Measurements from ENCODE around the gene OSTF1.

The OSTF1 gene

GRCh38 chr9:75140261-75140660, 51.9 kb downstream of the OSTF1 start:
- no peak overlapping the region for H3K4me3 ChIP-seq (ENCODE audit: low read depth, low read length)
- TF ChIP-seq CTCF (IDR thresholded peaks at IDR 0.05; ENCODE audit: low read depth, low read length, missing control alignments): no peak
- DNase-seq (ENCODE audit: low read depth): no peak

DNA sequence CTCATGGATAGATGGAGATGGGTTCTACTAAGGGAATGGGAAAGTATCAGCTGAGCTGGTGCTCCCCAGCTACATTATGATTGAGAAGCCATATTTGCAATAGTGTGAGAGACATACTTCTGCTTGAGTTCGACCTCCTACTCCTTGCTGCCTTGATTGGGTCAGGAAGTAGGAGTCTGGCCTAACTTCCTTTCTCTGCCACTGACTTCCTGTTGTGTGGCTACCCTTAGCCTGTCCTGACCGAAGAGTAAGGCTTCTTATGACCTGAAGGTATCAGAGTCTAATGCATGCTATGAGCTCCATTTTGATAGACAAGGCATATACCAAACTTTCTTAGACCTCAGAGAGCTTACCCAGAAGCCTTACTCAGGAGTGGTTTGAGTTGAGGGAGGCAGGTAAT, 53.9 kb downstream of the OSTF1 start:
- no peak for TF ChIP-seq CTCF (IDR thresholded peaks at IDR 0.05; ENCODE audit: low read depth, low read length, missing control alignments)
- DNase-seq (ENCODE audit: low read depth): no peak
- no peak overlapping the region for H3K4me3 ChIP-seq (ENCODE audit: low read depth, low read length)

- no peak for DNase-seq (ENCODE audit: low read depth)
- TF ChIP-seq CTCF (IDR thresholded peaks at IDR 0.05; ENCODE audit: low read depth, low read length, missing control alignments): no peak
- H3K4me3 ChIP-seq (ENCODE audit: low read depth, low read length): no peak overlapping the region
Observed at GRCh38 chr9:75146229-75146628, 57.9 kb downstream of the OSTF1 start.

GRCh38 chr9:75147638-75148037, 59.3 kb downstream of the OSTF1 start:
- H3K4me3 ChIP-seq (ENCODE audit: low read depth, low read length): no peak overlapping the region
- no peak for DNase-seq (ENCODE audit: low read depth)
- no peak for TF ChIP-seq CTCF (IDR thresholded peaks at IDR 0.05; ENCODE audit: low read depth, low read length, missing control alignments)

DNA sequence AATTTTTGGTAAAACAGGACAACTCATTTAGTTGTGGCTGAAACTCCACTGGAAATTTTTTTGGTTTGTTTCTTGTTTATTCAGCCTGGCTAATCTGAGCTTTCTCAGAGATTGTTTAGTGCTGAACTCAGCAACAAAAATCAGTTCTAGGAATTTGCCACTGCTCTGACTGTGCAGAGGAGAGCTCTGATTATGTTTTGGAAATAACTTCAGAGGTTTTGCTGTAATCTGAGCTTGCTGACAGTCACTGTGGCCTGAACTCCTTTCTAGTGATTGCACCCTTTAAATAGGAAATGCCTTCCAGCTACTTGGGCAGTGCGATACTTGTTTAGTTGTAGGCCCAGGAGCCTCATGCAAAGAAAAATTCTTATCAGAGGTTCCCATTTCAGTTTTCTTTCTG, 60.2 kb downstream of the OSTF1 start:
- TF ChIP-seq CTCF (IDR thresholded peaks at IDR 0.05; ENCODE audit: low read depth, low read length, missing control alignments): no peak
- H3K4me3 ChIP-seq (ENCODE audit: low read depth, low read length): no peak overlapping the region
- no peak for DNase-seq (ENCODE audit: low read depth)

DNA sequence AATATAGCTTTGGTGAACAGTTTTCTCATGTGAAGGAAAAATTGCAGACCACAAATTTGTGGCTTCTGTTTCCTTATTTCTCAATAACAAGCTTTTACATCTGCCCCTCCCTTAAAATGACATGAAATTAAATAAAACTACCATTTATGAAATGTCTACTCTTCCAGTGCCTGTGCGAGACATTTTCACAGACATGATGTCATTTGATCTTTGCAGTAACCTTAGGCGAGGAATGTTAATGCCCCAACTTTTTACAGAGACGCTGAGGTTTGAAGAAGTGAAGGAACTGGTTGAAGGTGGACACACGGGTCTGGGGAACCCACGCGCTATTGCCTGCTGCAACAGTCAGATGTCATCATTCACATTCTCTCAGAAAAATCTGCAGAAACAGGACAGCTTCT, 61.5 kb downstream of the OSTF1 start:
- no peak for DNase-seq (ENCODE audit: low read depth)
- H3K4me3 ChIP-seq (ENCODE audit: low read depth, low read length): no peak overlapping the region
- TF ChIP-seq CTCF (IDR thresholded peaks at IDR 0.05; ENCODE audit: low read depth, low read length, missing control alignments): no peak

- no peak for DNase-seq (ENCODE audit: low read depth)
- no peak for TF ChIP-seq CTCF (IDR thresholded peaks at IDR 0.05; ENCODE audit: low read depth, low read length, missing control alignments)
- H3K4me3 ChIP-seq (ENCODE audit: low read depth, low read length): no peak overlapping the region
Observed at GRCh38 chr9:75150512-75150911, 62.2 kb downstream of the OSTF1 start.
